ENCODE measurements around the gene SPNS1.
"Not testable (repeated sequence)": the region's sequence is repeated elsewhere in the genome, so short reads cannot be mapped to it uniquely, and the experiment has no call there.

SPNS1 gene

GRCh38 chr16:28990375-28991040 lies 15.9 kb downstream of the SPNS1 start:
- DNase-seq (ENCODE audit: low read depth): peak; percentile 55

DNA sequence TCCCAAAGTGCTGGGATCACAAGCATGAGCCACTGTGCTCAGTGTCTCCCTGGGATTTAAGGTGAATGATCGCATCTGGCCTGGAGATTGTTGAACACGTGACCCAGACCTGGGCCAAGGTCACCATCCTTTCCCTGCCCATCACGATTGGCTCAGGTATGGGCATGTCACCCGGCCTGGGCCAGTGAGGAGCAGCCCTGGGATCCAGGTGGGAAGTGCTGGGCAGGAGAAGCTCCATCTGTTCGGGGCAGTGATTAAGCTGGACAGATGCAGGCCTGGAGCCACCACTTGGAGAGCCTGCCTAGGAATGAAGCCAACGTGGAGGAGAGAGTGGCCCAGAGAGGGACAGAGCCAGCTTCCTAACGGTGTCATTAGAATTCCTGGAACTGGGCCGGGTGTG lies 17.1 kb downstream of the SPNS1 start:
- DNase-seq (ENCODE audit: low read depth): no peak

DNA sequence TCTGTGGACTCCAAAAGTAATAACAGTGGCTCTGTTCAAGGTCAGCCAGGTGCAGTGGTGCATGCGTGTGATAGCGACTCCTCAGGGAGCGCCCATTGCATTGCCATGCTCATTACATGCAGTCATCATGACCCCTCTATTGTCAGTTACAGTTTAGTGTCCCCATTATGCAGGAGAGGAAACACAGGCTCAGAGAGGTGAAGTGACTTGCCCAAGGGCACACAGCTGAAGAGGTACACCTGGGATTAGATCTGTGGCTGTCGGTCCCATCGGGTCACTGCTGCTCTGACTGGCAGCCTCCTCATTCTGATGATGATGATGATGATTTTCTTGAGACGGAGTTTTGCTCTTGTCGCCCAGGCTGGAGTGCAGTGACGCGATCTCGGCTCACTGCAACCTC lies 17.9 kb downstream of the SPNS1 start:
- no peak for DNase-seq (ENCODE audit: low read depth)

DNA sequence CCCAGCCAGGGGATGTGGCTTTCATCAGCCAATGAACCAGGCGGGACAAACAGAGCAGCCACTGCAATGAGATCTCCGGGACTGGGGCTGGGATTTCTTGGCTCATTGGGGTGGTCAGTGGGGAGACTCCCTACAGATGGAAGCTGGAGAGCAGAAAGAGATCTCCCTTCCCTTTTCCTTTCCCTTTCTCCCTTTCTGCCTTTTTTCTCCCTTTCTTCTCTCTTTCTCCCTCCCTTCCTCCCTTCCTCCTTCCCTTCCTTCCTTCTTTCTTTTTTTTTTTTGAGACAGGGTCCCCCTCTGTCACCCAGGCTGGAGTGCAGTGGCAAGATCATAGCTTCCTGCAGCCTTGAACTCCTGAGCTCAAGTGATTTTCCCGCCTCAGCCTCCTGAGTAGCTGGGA lies 24.3 kb downstream of the SPNS1 start:
- no peak for DNase-seq (ENCODE audit: low read depth)

GRCh38 chr16:28999577-28999976 lies 25.0 kb downstream of the SPNS1 start:
- DNase-seq (ENCODE audit: low read depth): no peak

DNA sequence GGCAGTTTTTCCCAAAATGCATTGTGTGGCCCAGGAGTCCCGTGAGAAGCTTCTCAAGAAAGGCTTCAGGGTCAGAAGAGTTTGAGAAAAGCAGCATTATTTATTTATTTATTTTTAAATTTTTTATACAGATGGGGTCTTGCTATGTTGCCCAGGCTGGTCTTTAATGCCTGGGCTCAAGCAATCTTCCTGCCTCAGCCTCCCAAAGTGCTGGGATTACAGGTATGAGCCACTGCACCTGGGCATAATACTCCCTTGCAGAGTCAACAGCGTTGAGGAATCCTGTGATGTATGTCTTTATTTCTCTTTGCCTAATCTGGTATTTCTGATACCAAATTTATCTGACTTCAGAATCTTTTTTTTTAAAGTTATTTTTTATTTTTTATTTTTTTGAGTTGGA lies 25.4 kb downstream of the SPNS1 start:
- DNase-seq (ENCODE audit: low read depth): no peak

GRCh38 chr16:29004496-29005139 lies 30.0 kb downstream of the SPNS1 start:
- DNase-seq (ENCODE audit: low read depth): not testable (repeated sequence)

GRCh38 chr16:29007730-29008593 lies 33.4 kb downstream of the SPNS1 start:
- DNase-seq (ENCODE audit: low read depth): peak; percentile 52

DNA sequence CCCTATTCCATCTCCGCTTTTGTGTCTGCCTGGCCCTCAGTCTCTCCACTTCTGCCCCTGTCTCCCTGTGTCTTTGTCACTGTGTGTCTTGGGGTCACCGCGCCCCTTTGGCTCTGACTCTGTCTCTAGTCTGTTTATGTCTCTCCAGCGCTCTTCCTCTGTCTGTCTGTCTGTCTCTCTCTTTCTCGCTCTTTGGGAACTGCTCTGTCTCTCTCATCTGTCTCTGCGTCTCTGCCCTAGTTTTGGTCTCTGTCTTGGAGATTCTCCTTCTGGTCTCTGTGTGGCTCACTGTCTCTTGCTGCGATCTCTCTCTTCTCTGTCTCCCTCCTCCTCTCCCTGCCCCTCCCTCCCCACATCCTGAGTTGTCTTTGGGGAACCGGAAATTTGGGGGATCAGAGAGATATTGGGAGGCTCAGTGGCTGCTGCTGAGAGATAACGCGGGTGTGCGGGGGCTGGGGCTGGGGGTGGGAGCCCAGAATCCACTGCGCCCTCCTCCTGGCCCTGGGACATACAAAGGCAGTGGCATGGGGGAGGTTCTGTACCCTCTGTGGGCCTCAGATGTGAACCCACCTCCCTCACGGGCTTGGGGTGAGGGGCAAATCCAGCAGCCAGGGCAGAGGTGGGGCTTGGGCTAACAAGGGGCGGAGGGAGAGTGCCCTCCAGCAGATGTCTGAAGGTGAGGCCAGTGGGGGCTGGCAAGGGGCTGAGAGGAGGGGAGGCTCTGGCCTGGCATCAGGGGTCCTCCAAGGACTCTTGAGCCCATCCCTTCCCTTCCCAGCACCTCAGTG lies 34.7 kb downstream of the SPNS1 start:
- DNase-seq (ENCODE audit: low read depth): no peak

GRCh38 chr16:29009838-29010166 lies 35.2 kb downstream of the SPNS1 start:
- no peak for DNase-seq (ENCODE audit: low read depth)

DNA sequence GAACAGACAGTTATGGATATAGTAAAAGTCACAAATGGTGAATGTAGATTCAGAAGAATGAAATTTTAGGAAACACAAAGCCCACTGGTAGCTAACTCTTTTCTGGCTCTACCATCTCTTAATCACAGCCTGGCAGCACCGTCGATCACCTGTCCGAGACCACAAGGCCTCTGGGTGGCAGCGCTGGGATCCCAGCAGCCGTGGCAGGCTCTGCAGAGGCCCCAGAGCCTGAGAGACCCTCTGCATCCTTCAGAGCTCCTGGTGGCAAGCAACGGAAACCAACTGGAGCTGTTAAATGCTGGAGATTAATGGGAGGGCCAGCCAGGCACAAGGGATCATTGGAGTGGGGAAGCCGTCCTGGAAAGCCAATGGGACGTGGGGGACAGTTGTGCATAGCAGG lies 36.5 kb downstream of the SPNS1 start:
- DNase-seq (ENCODE audit: low read depth): no peak

DNA sequence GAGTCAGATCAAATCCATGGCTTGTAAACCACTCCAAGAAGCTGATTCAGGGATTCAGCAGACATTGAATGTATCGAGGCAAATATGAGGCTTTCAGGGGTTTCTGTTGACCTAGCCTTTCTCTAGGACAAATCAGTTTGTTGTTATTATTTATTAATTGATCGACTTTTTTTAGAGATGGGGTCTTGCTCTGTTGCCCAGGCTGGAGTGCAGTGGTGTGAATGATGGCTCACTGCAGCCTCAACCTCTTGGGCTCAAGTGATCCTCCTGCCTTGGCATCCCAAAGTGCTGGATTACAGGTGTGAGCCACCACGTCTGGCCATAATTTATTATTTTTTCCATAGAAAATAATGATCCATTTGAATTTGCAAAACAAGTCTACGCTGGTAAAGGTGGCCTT lies 37.3 kb downstream of the SPNS1 start:
- DNase-seq (ENCODE audit: low read depth): no peak

GRCh38 chr16:29012913-29013553 lies 38.5 kb downstream of the SPNS1 start:
- DNase-seq (ENCODE audit: low read depth): no peak

DNA sequence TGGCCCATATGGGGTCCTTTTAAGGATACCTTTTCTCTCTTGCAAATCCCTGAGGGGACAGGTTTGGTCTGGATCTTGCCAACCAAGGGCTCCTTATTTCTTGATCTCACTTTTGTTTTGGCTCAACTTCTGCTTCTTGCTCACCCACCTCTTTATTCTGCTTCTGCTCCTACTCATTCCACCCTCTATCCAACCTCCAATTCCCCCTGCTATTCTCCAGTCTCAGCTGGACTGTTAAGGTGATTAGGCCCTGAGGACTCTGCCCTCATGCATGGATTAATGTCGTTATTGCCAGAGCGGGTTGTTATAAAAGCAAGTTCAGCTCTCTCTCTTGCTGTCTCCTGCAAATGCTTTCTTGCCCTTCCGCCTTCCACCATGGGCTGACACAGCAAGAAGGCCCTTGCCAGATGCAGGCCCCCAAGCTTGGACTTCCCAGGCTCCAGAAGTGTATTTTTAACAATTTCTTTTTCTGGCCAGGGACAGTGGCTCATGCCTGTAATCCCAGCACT lies 40.0 kb downstream of the SPNS1 start:
- DNase-seq (ENCODE audit: low read depth): no peak

DNA sequence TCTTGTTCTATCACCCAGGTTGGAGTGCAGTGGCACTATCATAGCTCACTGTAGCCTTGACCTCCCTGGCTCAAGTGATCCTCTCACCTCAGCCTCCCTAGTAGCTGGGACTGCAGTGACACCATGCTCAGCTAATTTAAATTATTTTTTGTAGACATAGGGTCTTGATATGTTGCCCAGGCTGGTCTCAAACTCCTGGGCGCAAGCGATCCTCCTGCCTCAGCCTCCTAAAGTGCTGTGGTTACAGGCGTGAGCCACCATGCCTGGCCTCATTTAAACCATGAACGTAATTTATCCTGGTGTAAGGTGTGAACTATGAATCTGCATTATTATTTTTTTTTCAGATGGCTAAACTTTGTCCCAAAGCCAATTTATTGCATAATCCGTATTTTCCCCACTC lies 47.6 kb downstream of the SPNS1 start:
- DNase-seq (ENCODE audit: low read depth): no peak

DNA sequence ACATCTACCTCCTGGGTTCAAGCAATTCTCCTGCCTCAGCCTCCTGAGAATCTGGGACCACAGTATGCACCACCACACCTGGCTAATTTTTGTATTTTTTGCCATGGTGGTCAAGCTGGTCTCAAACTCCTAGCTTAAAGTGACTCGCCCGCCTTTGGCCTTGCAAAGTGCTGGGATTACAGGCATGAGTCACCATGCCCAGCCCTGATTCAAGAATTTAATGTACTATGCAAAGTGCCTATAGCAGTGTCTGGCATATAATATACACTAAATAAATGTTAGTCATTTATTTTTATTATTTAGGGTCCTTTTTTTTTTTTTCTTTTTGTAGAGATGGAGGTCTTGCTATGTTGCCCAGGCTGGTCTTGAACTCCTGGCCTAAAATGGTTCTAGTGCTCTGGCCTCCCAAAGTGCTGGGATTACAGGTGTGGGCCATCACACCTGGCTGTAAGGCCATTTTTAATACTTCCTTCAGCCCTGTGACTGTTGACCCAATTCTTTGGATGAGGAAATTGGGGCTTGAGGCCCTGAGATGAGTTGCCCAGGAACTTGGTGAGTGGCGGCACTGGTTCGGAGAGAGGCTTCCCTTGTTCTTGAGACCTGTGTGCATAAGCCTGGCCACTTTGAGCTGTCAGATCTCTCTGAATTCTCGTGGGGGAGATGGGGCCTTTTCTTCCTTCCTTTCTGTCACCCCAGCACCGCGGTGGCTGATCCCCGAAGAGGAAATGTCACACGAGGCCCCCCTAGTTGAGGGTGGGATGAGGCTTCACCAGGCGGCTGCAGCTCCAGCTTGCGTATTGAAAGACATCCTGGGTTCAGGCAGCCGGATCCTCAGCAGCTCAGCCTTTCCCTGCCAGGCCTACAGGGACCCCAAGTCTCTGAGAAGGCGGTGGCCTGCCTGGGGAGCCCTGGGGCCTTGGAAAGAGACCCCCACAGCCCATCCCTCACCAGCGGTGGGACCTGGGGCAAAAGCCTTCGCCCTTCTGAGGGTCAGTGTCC lies 49.0 kb downstream of the SPNS1 start:
- no peak for DNase-seq (ENCODE audit: low read depth)

- DNase-seq (ENCODE audit: low read depth): no peak
These were observed 49.7 kb downstream of the SPNS1 start for GRCh38 chr16:29024278-29024677.

DNA sequence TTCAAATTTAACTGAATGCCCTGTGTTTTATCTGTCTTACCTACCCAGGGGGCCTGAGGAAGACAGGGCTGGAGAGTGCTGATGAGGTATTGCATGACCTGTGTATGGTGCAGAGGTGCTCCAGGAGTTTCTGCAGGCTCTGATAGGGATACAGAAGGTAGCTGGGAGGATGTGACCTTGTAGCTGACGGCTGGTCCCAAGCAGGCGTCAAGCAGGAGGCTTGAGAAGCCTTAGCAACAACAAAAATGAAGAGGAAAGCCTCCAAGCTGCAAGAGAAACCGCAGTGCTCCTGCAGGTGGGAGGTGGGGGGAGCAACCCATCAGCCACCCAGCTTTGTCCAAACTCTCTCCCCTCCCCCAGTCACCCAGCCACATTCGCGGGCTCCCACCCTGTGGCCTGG lies 50.6 kb downstream of the SPNS1 start:
- DNase-seq (ENCODE audit: low read depth): no peak

DNA sequence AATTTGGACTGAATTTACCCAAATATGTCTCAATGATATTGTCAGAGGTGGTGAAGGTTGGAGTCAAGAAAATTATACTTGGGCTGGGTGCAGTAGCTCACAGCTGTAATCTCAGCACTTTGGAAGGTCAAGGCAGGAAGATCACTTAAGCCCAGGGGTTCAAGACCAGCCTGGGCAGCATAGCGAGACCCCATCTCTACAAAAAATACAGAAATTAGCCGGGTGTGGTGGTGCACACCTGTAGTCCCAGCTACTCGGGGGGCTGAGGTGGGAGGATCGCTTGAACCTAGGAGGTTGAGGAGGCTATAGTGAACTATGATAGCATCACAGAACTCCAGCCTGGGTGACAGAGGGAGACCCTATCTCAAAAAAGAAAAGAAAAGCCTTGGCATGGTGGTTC lies 51.2 kb downstream of the SPNS1 start:
- no peak for DNase-seq (ENCODE audit: low read depth)

DNA sequence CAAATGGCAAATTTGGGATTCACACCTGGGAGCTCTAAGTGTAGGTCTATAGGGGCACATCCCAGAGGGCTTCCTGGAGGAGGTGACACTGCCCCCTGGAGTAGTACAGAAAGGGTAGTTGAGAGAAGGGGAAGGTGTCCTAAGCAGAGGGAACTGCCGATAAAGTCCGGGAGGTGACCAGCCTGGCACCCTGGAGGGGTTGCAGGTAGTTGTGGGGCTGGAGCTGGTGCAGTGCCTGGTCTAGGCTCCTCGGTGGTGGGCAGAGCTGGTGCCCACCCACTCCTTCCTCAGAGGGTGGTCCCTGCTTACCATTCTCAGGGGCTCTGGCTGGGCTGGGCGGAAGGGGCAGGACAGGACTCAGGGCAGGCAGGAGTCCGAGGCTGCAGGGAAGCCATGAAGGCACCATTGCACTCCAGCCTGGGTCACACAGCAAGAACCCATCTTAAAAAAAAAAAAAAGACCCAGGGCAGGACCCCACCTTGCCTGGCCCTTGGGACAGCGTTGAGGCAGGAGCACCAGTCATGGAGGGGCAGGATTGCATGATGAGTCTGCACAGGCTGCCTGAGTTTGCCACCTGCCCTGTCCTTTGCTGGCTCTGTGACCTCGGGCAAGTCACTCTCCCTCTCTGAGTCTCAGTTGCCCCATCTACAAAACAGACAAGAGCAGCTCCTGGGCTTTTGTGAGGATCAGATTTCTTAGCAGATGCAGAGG lies 54.0 kb downstream of the SPNS1 start:
- DNase-seq (ENCODE audit: low read depth): no peak

Measured in activated gamma-delta T cell treated with anti-CD3 and anti-CD28 coated beads, Interleukin-2, amount 50 U/mL, for 16 hours (primary cell).